ENCODE measurements around the gene SYT2.

SYT2 gene

DNA sequence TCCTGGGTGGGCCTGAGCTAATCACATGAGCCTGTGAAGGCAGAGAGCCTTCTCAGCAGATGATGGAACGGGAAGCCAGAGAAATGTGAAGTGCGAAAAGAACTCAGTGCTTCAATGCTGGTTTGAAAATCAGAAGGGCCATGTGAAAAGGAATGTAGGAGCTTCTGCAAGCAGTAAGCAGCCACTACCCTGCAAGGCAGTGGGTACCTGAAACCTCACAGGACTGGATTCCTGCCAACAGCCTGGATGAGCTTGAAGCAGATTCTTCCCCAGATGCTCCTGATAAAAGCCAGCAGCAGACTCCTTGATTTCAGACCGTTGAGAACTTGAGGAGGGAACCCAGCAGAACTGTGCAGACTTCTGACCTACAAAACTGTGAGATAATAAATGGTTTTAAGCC, 158.6 kb downstream of the SYT2 start:
- TF ChIP-seq, protein P1, sequence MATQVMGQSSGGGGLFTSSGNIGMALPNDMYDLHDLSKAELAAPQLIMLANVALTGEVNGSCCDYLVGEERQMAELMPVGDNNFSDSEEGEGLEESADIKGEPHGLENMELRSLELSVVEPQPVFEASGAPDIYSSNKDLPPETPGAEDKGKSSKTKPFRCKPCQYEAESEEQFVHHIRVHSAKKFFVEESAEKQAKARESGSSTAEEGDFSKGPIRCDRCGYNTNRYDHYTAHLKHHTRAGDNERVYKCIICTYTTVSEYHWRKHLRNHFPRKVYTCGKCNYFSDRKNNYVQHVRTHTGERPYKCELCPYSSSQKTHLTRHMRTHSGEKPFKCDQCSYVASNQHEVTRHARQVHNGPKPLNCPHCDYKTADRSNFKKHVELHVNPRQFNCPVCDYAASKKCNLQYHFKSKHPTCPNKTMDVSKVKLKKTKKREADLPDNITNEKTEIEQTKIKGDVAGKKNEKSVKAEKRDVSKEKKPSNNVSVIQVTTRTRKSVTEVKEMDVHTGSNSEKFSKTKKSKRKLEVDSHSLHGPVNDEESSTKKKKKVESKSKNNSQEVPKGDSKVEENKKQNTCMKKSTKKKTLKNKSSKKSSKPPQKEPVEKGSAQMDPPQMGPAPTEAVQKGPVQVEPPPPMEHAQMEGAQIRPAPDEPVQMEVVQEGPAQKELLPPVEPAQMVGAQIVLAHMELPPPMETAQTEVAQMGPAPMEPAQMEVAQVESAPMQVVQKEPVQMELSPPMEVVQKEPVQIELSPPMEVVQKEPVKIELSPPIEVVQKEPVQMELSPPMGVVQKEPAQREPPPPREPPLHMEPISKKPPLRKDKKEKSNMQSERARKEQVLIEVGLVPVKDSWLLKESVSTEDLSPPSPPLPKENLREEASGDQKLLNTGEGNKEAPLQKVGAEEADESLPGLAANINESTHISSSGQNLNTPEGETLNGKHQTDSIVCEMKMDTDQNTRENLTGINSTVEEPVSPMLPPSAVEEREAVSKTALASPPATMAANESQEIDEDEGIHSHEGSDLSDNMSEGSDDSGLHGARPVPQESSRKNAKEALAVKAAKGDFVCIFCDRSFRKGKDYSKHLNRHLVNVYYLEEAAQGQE (IDR thresholded peaks at IDR 0.05; ENCODE audit: insufficient read depth in 1 of 2, low read depth in 2 of 2, low read length in 2 of 2) = no peak
- TF ChIP-seq SIN3A (IDR thresholded peaks at IDR 0.05; ENCODE audit: borderline replicate concordance, insufficient read depth, low read length) = no peak
- no peak for TF ChIP-seq POLR2AphosphoS5 (IDR thresholded peaks at IDR 0.05; ENCODE audit: low read depth, low read length)
- no peak for TF ChIP-seq FOXP2 (optimal IDR thresholded peaks at IDR 0.05; ENCODE audit: borderline replicate concordance, extremely low read depth, extremely low read length, insufficient read depth)
- no peak for TF ChIP-seq TAF1 (IDR thresholded peaks at IDR 0.05; ENCODE audit: borderline replicate concordance, insufficient read depth, low read length)

DNA sequence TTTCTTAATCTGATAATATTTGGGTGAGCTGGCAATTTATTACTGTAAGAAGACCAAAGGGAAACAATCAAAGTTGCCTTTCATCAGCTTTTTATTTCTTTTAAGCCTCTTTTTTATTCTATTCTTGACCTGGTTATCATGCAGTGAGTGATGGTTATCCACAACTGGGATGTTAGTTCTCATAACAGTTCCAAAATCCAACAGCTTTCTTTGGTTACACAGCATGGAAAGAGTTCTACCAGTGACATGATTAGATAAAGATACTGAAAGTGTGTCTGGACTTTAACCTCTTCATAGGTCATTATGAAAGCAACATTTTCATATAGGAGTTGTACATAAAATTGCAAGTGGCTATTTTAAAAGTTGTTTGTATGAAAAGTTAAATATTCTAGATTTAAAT, 163.0 kb downstream of the SYT2 start:
- TF ChIP-seq FOXP2 (optimal IDR thresholded peaks at IDR 0.05; ENCODE audit: borderline replicate concordance, extremely low read depth, extremely low read length, insufficient read depth) = no peak
- TF ChIP-seq POLR2AphosphoS5 (IDR thresholded peaks at IDR 0.05; ENCODE audit: low read depth, low read length) = no peak
- TF ChIP-seq, protein P1 (IDR thresholded peaks at IDR 0.05; ENCODE audit: insufficient read depth in 1 of 2, low read depth in 2 of 2, low read length in 2 of 2) = no peak
- no peak for TF ChIP-seq TAF1 (IDR thresholded peaks at IDR 0.05; ENCODE audit: borderline replicate concordance, insufficient read depth, low read length)
- no peak for TF ChIP-seq SIN3A (IDR thresholded peaks at IDR 0.05; ENCODE audit: borderline replicate concordance, insufficient read depth, low read length)

Data from PFSK-1 (cell line).